ENCODE measurements around the gene TANGO2.
A peak's percentile ranks its signal among the peaks of the same experiment; 100 is the strongest.

TANGO2 gene

DNA sequence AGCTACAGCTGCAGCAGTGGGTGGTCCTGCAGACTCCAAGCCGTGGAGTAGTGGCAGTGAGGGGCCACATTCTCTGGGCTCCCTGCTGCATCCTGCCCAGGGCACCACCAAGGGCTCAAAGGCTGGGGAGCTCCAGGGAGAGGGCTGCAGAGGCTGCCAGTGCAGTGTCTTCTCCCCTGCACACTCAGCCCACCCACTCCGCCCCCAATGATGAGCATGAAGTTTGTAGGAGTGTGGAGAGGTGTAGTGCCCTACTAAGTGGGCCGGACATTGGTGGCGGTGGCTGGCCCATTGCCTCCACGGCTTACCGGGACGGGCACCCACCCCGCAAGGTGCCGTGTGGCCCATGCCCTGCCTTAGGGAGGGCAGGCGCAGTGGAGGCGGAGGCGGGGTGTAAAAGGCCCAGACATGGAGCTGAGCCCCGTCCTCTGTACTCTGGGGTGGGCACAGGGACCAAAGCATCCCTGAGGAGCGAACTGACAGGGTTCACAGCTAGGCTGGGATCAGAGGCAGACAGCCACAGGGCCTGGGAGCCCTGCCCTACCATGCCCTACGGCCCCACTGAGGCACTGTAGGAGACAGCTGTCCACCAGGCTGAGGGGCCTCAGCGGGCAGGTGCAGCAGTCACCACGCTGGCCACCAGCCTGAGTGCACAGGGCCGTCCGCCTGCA, 23.2 kb upstream of the TANGO2 start:
- no peak for DNase-seq

DNA sequence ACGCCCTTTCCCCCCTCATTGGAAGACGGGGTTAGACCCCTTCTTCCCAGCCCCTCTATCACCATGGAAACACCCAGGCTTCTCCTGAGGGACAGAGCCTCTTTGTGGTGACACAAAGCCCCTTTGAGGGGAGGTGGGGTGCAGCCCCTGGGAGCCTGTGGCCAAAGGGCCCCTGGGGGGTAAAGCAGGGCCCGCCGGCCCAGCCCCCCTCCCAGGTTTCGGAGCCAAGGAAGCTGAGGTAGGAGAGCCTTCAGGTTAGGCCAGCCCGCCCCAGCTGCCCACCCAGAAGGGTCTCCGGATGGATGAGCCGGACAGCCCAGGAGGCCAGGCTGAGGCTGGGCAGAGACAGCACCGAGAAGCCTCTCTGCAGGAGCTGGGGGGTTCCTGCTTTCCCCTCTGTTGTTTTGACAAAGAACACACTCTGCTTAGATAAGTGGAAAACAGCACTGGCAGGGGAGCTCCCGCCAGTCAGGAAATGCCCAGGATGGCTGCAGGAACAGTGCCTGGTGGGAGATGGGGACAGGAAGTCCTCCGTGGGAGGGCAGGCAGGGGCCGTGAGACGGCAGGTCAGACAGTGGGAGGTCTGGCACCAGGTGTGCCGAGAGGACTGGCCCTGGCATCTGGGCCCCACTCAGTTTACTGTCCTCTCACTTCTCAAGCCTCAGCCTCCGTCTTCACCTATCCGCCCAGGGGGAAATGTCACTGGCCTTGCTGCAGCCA, 22.5 kb upstream of the TANGO2 start:
- DNase-seq: no peak

DNA sequence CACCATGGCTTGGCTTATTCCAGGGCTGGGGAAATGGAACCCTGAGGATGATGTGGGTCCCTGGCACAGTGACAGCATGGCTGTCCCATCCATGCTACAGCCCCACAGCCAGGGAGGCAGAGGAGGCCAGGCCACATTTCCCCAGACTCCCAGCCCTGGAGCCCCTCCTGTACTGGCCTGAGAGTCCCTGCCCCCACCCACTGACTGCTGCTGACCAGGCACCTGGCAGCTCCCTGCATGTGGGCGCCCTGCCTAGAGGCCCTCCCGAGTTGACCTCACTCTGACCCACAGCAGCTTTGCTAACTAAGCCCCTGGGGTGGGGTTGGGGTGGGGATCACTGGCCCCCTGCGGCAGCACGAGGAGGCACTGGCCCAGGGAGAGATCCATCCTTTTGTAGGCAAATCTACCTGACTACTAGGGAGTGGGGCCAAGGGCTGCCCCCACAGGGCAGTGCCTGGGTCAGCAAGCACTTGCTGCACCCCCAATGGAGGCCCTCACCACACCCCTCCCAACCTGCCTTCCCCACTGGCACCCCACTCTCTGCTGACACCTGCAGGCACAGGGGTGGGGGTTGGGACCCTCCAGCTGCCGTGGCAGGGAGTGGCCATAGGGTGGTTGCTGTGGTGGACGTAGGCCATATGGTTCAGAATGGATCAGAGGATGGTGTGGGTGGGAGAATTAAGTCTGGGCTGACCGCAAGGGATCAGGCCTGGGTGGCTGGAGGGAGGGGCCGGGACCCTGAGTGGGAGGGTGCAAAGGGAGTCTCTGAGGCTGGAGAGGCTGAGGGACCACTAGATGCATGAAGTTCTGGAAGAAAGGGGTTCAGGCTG, 21.7 kb upstream of the TANGO2 start:
- DNase-seq: no peak

DNA sequence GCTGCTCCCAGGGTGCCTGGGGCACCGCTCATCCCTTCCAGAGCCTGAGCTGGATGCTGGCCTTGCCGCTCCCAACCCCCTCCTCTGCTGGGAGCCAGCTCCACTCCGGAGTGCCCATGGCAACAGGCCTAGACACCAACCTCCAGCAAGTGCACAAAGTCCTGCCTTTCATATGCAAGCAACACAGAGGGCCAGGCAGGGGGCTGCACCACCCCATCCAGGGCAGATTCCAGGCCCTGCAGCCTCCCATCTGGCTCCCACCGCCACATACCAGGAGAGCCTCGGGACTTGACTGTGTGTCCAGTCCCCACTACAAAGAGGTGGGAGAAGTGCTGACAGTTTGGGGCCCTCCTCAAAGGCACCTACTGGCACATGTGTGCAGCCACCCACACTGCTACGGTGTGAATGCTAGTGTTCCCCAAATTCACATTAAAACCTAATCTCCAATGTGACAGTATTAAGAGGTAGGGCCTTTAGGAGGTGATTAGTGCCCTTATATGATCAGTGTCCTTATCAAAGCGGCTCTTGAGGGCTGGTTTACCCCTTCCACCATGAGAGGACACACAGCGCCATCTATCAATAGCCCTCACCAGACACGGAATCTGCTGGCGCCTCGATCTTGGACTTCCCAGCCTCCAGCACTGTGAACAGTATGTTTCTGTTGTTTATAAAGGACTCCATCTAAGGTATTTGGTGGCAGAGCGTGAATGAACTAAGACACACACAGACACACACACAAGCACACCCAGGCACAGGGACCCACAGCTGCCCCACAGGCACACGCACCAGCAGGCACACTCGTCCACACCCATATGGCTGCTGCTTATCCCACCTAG, 20.4 kb upstream of the TANGO2 start:
- DNase-seq: no peak

DNA sequence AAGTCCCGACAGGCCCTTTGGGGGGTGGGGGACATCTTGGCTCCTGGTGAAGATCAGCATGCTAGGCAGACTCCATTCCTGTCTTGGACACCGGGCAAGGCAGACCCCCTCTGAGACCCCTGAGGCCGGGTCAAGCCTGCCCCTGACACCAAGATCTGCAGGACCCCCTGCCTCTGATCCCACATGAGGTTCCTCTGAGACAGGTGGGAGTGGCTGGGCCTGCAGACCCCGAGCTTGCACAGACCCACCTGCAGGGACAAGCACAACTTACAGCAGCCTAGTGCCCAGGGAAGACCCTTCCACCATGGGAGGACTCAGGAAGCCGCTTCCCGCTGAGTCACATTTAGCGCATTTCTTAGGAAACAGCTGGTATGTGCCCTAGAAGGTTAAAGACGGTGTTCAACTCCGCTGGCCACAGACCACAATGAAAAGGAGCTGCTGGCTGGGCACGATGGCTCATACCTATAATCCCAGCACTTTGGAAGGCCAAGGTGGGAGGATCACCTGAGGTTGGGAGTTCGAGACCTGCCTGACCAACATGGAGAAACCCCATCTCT, 19.8 kb upstream of the TANGO2 start:
- no peak for DNase-seq

DNA sequence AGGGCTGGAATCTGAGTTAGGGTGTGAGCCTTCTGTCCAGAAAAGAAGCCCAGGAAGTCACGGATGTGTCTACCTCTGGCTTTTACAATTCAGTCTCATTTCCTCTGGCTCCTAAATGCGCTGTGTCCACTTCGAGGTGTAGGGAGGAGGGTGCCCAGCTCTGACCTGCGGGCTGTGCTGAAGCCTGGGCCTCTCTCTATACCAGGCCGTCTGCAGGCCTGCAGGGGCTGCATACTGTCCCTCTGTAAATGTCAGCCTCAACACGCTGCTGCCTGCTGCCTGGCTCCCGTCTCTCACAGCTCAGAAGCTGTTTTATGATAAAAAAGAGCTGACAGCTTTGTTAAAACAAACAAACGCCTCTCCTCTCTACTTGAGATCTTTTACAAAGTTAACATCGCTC, 18.8 kb upstream of the TANGO2 start:
- no peak for DNase-seq

DNA sequence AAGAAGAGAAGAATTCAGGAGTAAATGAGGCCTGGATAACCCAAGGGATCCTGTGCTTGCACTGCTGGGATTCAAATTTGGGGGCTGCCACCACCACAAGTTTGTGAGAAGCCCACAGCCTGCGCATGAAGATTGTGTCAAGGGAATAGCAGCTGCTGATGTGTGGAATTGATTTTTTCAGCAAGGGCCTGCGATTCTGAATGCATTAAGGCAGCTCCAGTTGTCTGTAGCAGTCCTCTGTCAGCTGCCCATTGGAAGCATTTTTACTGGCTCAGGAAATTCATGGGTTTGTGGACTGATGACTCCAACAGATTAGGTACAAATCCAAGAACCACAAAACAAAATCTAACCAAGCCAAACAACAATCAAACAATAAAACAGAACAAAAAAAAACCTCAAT, 18.3 kb upstream of the TANGO2 start:
- DNase-seq: no peak

DNA sequence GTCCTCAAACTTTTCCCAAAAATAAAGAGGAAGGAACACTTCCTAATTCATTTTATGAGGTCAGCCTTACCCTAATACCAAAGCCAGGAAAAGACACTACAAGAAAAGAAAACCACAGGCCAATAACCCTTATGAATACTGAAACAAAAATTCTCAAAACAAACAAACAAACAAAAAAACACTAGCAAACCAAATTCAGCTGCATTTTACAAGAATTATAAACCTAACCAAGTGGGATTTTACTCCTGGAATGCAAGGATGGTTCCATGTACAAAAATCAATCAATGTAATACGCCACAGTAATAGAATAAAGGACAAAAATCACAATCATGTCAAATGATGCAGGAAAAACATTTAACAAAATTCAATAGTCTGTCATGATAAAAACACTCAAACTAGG, 17.6 kb upstream of the TANGO2 start:
- no peak for DNase-seq

DNA sequence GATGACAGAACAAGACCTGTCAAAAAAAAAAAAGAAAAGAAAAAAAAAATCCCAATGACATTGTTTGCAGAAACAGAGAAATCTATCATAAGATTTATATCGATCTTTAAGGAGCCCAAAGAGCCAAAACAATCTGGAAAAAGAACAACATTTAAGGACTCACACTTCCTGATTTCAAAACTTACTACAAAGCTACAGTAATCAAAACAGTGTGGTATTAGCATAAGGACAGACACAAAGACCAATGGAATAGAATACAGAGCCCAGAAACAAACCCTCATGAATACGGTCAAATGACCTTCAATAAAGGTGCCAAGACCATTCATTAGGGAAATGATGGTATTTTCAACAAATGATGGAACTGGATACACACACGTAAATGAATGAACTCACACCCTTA, 16.4 kb upstream of the TANGO2 start:
- no peak for DNase-seq

DNA sequence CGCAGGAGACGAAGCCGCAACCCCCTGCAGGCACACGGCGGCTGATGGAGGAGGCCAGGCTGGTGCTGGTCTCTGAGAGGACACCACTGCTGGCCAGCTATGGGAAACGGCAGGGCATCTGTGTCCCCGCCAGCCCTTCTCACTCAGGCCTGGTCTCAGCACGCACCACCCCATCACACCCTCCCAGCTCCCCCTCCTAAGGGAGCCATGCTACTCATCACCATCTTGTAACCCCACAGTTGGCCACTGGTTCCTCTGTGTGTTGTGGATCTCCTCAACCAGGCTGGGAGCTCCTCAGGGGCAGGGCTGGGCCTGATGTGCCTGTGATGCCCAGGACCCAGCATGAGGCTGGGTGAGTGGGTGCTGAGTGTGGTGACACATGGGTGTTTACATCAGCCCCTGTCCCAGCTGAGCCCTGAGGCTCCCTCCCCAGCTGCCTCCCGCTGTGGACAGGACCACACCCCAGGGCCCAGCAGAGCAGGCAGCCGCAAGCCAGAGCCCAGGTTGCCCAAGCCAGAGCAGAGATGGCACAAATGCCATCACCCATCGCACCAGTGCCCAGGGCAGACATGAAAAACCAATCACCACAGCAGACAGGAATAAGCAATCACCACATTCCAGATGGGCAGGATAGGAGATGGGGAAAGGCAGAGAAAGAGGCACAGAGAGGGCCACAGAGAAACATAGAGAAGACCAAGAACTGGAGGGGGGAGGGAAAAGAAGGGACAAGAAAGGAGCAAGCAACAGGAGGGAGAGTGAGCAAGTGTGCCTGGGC, 12.5 kb upstream of the TANGO2 start:
- DNase-seq: no peak

DNA sequence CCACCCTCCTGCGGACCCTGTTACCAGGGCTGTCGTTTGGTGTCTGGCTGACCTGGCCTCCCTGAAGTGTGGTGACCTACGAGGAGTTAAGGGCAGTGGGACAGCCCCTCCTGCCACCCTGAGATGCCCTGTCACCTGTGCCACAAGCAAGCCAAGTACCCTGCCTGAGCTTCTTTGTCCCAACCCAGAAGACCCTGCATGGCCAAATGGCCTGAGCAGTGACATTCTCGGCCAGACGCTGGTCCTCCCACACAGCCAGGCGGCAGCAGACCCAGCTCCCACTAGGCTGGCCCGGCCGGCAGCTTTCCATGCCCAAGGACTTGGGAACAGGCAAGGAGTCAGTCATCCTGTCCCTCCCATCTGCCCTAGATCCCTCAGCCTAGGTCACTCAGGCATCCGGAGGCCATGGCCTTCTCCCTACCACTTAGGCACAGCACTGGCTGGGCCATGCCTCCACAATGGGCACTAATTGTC, 11.9 kb upstream of the TANGO2 start:
- DNase-seq: no peak

DNA sequence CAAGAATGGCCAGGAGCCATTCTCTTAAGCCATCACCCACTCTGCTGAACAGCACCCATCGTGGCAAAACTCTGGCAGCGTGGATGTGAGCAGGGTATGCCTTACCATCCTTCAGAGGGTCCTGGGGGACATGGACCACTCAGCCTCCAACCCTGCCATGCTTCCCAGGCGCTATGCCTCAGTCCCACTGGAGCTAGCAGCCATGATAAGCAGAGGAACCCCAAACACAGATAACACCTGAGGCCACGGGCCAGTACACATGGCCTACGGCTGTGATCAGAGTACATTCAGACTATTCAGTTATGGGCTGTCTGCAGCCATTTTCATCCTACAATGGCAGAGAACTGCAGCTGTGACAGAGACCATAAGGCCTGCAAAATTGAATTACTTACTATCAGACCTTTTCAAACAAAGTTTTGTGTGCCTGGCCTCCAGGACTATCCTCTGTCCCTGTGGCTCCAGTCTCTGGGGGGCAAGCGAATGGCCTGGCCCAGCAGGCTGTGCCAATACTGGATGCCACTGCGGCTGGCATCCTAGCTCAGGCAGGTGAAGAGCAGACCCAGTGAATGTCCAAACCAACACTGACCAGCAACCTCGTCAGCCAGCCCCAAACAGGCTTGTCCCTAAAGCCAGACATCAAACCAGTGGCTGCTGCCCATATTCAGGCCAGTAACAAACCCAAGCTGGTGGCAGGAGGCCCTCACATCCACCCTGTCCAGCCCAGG, 11.2 kb upstream of the TANGO2 start:
- DNase-seq: no peak

DNA sequence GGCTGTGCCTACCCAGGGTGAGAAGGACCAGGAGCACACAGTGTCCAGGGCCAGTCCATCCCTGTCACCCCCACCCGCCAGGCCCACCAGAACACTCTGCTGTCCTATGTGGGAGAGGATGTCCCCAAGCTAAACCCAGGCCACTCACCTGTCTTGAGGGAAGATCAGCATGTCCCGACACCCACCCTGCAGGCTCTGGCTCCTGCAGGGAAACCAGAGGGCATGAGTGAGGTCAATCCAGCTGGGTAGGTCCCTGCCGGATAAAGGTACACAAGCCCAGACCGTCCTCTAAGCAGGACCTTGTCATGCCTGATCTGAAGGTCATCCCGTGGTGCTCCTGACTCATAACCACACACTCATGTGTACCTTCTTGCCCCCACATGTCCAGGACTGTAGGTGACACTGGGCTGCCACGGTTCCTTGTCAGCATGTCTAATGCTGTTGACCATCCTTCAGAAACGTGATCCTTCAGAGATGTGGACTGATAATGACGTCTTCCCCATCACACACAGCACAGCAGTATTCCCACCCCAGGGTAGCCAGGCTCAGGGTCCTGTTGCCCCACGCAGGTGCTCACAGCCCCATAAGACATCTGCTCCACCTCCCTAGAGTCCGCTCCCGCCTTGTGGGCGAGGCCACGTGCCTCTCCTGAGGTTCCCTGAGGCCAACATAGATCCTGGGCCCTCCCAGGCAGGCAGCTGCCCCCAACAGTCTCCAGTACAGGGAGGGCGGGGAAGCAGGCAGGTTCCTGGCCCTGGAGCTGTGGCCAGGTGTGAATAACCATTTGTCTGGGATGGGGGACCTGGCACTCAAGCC, 10.4 kb upstream of the TANGO2 start:
- DNase-seq: no peak

DNA sequence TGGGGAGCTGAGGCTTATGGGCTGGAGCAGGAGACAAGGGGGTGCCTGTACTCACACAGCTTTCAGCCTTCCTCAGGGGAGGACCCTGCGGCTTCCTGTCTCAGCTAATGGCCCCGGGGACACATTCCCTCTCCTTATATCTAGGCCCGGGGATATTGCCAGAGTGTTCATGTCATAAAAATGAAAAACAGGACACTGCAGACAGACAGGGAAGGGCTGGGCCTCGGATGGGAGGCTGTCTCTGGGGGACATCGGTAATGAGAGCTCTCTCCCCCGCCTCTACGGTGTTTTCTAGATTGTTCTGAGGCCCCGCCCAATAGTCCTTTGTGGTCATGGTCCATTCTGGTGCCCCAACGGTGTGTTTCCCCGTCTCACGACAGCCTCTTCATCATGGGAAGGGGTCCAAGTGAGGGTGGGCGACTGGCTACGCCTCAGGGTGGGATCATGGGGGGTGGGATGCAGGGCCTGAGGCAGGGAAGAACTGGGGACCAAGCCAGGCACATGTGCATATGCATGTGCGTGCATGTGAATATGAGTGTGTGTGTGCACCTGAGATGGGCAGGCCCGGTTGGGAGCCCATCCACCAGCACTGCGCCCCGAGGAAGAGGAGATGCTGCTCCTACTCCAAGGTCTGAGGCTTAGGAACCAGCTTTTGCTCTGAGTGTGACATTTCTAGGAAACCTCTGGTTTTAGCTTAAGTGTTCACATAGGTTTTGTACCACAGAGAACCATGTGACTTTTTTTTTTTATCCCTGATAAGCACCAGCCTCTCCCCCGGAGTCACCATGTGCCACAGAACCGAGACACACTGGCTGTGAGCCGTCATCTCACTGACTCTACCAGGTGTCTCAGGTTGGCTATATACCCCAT, 9.6 kb upstream of the TANGO2 start:
- DNase-seq: no peak

DNA sequence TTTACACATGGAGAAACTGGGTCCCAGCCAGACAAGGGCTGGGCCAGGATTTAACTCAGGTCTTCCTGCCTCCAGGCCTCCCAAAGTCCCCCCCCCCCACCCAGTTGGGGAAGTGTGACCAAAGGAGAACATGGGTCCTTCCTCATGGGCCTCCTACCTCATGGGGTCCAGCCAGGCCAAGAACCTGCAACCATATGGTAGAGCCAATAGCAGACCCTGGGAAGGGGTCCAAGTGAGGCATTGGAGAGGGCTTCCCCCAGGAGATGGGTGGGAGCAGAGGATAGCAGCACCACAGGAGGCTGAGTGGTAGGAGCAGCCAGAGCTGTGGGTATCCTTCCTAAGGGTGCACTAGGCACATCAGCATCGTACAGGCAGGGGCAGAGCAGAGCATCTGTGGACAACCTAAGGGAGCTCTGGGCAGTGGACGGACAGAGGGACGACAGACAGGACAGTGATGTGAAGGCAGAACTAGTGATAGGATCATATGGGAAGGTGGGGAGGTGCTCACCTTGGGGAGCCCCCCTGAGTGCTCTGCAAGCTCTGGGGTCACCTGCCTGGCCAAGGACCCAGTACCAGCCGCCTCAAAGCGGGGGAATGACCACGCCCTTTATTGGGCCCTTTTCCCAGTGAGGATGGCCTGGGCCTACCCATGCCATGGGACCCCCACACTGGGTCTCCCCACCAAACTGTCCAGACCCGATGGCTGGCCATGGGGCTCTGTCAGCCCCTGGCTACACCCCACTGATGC, 8.7 kb upstream of the TANGO2 start:
- no peak for DNase-seq

DNA sequence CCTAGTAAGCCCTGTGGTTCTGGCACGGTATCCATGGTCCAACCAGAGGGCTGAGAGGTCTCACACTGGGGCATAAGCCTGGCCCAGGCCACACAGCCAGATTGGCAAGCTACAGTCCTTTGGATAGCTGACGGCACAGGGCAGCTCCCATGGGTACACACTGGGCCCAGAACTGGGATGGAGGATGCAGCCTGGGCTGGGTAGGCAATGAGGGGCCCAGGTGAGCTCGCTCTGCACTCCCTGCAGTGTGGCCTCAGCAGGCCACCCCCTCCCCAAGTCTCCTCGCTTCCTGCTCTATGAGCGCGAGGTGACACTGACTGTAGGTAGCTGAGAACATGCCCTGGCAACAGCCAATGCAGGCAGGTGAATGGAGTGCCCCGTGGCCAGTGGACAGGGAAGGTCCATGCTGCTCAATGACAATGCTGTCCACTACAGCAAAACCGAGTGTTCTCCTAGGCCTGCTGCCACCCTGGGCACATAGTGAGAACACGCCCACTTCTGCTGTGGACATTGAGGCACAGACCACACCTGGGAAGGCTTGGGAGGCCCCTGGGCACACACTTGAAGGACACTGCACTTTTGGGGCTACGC, 8.1 kb upstream of the TANGO2 start:
- DNase-seq: no peak

DNA sequence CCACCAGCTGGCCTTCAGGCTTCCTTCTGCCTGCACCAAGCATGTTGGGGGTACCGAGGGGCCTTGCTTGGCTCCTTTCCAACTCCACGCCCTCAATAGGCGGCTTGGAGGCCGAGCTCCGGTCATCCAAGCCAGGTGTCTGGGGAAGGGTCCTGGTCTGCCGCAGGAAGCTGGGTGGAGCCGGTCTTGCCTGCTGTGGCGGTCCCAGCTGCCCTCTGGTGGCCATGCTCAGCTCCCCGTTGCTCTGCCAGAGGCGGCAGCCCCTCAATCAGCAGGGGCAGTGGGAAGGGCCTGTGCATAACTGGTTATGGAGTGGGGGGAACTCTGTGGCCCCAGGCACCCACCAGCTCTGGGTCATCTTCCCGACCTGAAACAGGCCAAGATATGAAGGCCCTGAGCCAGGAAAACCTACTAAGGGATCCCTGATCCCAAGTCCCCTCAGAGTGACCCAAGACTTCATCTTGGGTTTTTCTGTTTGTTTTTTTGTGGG, 7.5 kb upstream of the TANGO2 start:
- DNase-seq: peak; percentile 21
